HG02759 (cell line): ENCODE data around the gene TANGO6.
"Not testable (repeated sequence)": the region's sequence is repeated elsewhere in the genome, so short reads cannot be mapped to it uniquely, and the experiment has no call there.

ENCODE experiments used
- ATAC-seq: cut with Tn5 transposase; IDR thresholded peaks from one replicate; pipeline ENCODE4 v1.9.1; 2021; ENCODE audit warnings: mild to moderate bottlenecking, moderate library complexity; ENCODE audit not compliant: unreplicated experiment

The TANGO6 gene

GRCh38 chr16:68843482-68844210 lies at the start of gene TANGO6:
TSS of gene TANGO6 (plus strand) at chr16:68843531. CDS start at chr16:68843618, 87 bp downstream.
- ATAC-seq, result peak; percentile 89

- no peak for ATAC-seq
These were observed 44.9 kb upstream of the TANGO6 start for GRCh38 chr16:68798398-68798797.

GRCh38 chr16:68800257-68800875 lies 43.0 kb upstream of the TANGO6 start:
- ATAC-seq, result no peak

- ATAC-seq, result no peak
These were observed 41.1 kb upstream of the TANGO6 start for GRCh38 chr16:68802190-68802589.

GRCh38 chr16:68806422-68806821 lies 36.9 kb upstream of the TANGO6 start:
- no peak for ATAC-seq

GRCh38 chr16:68806981-68807380 lies 36.4 kb upstream of the TANGO6 start:
- ATAC-seq, result no peak

GRCh38 chr16:68814516-68814915 lies 28.8 kb upstream of the TANGO6 start:
- ATAC-seq, result no peak

- ATAC-seq, result no peak
These were observed 19.8 kb upstream of the TANGO6 start for GRCh38 chr16:68823401-68824135.

- ATAC-seq, result no peak
These were observed 17.9 kb upstream of the TANGO6 start for GRCh38 chr16:68825427-68825826.

- ATAC-seq, result no peak
These were observed 16.7 kb upstream of the TANGO6 start for GRCh38 chr16:68826652-68827051.

- ATAC-seq, result no peak
These were observed 10.1 kb upstream of the TANGO6 start for GRCh38 chr16:68833251-68833650.

- no peak for ATAC-seq
These were observed 8.8 kb upstream of the TANGO6 start for GRCh38 chr16:68834550-68834949.

GRCh38 chr16:68835970-68836369 lies 7.4 kb upstream of the TANGO6 start:
- no peak for ATAC-seq

GRCh38 chr16:68839831-68840230 lies 3.5 kb upstream of the TANGO6 start:
- no peak for ATAC-seq

- not testable (repeated sequence) for ATAC-seq
These were observed 308 bp upstream of the TANGO6 start for GRCh38 chr16:68842964-68843481.

- no peak for ATAC-seq
These were observed 857 bp downstream of the TANGO6 start for GRCh38 chr16:68844211-68844564.

- ATAC-seq, result no peak
These were observed 5.5 kb downstream of the TANGO6 start for GRCh38 chr16:68848786-68849185.

- no peak for ATAC-seq
These were observed 7.2 kb downstream of the TANGO6 start for GRCh38 chr16:68850481-68850880.

GRCh38 chr16:68851601-68852000 lies 8.3 kb downstream of the TANGO6 start:
- ATAC-seq, result no peak

GRCh38 chr16:68857479-68857878 lies 14.1 kb downstream of the TANGO6 start:
- no peak for ATAC-seq

GRCh38 chr16:68859828-68860227 lies 16.5 kb downstream of the TANGO6 start:
- ATAC-seq, result no peak
